ENCODE measurements around the gene UPP2.

- TF ChIP-seq EZH2 (IDR thresholded peaks at IDR 0.05; ENCODE audit: insufficient read depth, poor library complexity, severe bottlenecking) (no peak), EZH2phosphoT487 (IDR thresholded peaks at IDR 0.05; ENCODE audit: insufficient read depth, low read depth) (no peak)
These were observed 1.8 kb downstream of the UPP2 start for GRCh38 chr2:158103411-158104012.
